ENCODE results near the gene TTC17. TPM values are rescaled to one million over a fixed set of nuclear protein-coding genes. Genes with fewer than 3 reads are reported as not detected.

The TTC17 gene
- polyA plus RNA-seq, 1 donor (not counting 4 experiments of a cell fraction or from before 2014, with no cell fraction given): 53.4 TPM

DNA sequence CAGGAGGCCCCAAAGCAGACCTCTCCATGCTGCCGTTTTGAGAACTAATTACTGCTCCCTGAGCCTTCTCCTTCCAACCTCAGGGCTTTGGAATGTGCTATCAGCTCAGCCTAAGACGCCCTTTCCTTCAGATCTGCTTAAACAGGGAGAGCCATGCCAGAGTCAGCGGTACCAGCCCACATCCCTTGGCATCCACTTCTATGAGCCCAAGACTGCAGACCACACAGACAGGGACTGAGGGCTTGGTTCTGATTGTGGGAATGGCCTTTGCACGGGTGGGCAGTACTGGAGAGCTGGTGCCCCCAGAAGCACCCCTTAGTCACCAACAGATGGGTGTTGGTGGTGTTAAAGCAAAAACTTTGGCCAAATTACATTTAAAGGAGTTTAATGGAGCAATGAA lies 146.5 kb downstream of the TTC17 start:
- H2AFZ ChIP-seq (ENCODE audit: control insufficient read depth, low read length): no peak overlapping the region
- H3K9me3 ChIP-seq (ENCODE audit: control insufficient read depth, low read depth, low read length): no peaks in the 10 kb centered on the region
- H3K4me3 ChIP-seq (ENCODE audit: control insufficient read depth in 2 of 3, extremely low read depth in 1 of 3, insufficient read depth in 2 of 3, low read depth in 1 of 3, low read length in 3 of 3): no peak overlapping the region
- H3K4me1 ChIP-seq (ENCODE audit: control insufficient read depth, extremely low read depth, insufficient read depth, low read length): peaks cover 15% of the 10 kb centered on the region
- TF ChIP-seq EZH2 (IDR thresholded peaks at IDR 0.05; ENCODE audit: low read length) (no peak), CTCF (optimal IDR thresholded peaks at IDR 0.05 in 1 of 3, IDR thresholded peaks at IDR 0.05 in 1 of 3, conservative IDR thresholded peaks at IDR 0.05 in 1 of 3; ENCODE audit: extremely low read depth in 1 of 3, insufficient read depth in 2 of 3, low read length in 3 of 3) (no peak)
- H3K79me2 ChIP-seq (ENCODE audit: control insufficient read depth, insufficient read depth, low read length): no peaks in the 10 kb centered on the region
- no peak overlapping the region for H3K27ac ChIP-seq (ENCODE audit: control insufficient read depth, insufficient read depth, low read length)
- FAIRE-seq: no peak
- H3K9me1 ChIP-seq (ENCODE audit: control insufficient read depth, extremely low read depth, insufficient read depth, low read length): no peaks in the 10 kb centered on the region
- H3K36me3 ChIP-seq (ENCODE audit: control insufficient read depth in 2 of 2, extremely low read depth in 1 of 2, insufficient read depth in 2 of 2, low read length in 2 of 2): no peaks in the 10 kb centered on the region
- H3K4me2 ChIP-seq (ENCODE audit: control insufficient read depth, extremely low read depth, insufficient read depth, low read depth, low read length): no peak overlapping the region
- DNase-seq (ENCODE audit: low read depth, low spot score): no peak
- H4K20me1 ChIP-seq (ENCODE audit: control insufficient read depth, extremely low read depth, insufficient read depth, low read length): no peaks in the 10 kb centered on the region
- dilution Hi-C loops (cut with MboI; ENCODE audit: extremely low pct_ligation_motif_present, low sequenced_read_pairs): no loop called here
- H3K9ac ChIP-seq (ENCODE audit: control insufficient read depth, extremely low read depth, insufficient read depth, low read length): no peak overlapping the region
- H3K27me3 ChIP-seq (ENCODE audit: control insufficient read depth, extremely low read depth, insufficient read depth, low read length): no peaks in the 10 kb centered on the region

GRCh38 chr11:43507171-43507570 lies 148.5 kb downstream of the TTC17 start:
- TF ChIP-seq EZH2 (IDR thresholded peaks at IDR 0.05; ENCODE audit: low read length) (no peak), CTCF (optimal IDR thresholded peaks at IDR 0.05 in 1 of 3, IDR thresholded peaks at IDR 0.05 in 1 of 3, conservative IDR thresholded peaks at IDR 0.05 in 1 of 3; ENCODE audit: extremely low read depth in 1 of 3, insufficient read depth in 2 of 3, low read length in 3 of 3) (no peak)
- FAIRE-seq: no peak
- DNase-seq (ENCODE audit: low read depth, low spot score): no peak
- Histone ChIP-seq H3K27ac (ENCODE audit: control insufficient read depth, insufficient read depth, low read length) (no peak overlapping the region), H3K4me2 (ENCODE audit: control insufficient read depth, extremely low read depth, insufficient read depth, low read depth, low read length) (no peak overlapping the region), H3K9me3 (ENCODE audit: control insufficient read depth, low read depth, low read length) (no peaks in the 10 kb centered on the region), H3K9ac (ENCODE audit: control insufficient read depth, extremely low read depth, insufficient read depth, low read length) (no peak overlapping the region), H3K9me1 (ENCODE audit: control insufficient read depth, extremely low read depth, insufficient read depth, low read length) (no peaks in the 10 kb centered on the region), H3K36me3 (ENCODE audit: control insufficient read depth in 2 of 2, extremely low read depth in 1 of 2, insufficient read depth in 2 of 2, low read length in 2 of 2) (no peaks in the 10 kb centered on the region), H3K4me3 (ENCODE audit: control insufficient read depth in 2 of 3, extremely low read depth in 1 of 3, insufficient read depth in 2 of 3, low read depth in 1 of 3, low read length in 3 of 3) (no peak overlapping the region), H2AFZ (ENCODE audit: control insufficient read depth, low read length) (no peak overlapping the region), H3K4me1 (ENCODE audit: control insufficient read depth, extremely low read depth, insufficient read depth, low read length) (peaks cover 15% of the 10 kb centered on the region), H4K20me1 (ENCODE audit: control insufficient read depth, extremely low read depth, insufficient read depth, low read length) (no peaks in the 10 kb centered on the region), H3K27me3 (ENCODE audit: control insufficient read depth, extremely low read depth, insufficient read depth, low read length) (no peaks in the 10 kb centered on the region), H3K79me2 (ENCODE audit: control insufficient read depth, insufficient read depth, low read length) (no peaks in the 10 kb centered on the region)
- dilution Hi-C loops (cut with MboI; ENCODE audit: extremely low pct_ligation_motif_present, low sequenced_read_pairs): no loop called here
